ENCODE measurements around the gene TNFSF10. TPM values are rescaled to one million over a fixed set of nuclear protein-coding genes. Genes with fewer than 3 reads are reported as not detected.

TNFSF10 gene
- polyA plus RNA-seq, 1 experiment, result 2.3 TPM

- no peak for TF ChIP-seq CTCF (IDR thresholded peaks at IDR 0.05; ENCODE audit: low read depth, low read length)
- ChIA-PET CTCF (interaction anchor here (0.6 to 1.8 kb wide), 2 partner anchors 60 to 75 kb away, joined by 4 to 9 read pairs; no protein-coding TSS in a partner anchor), POLR2A (interaction anchor here (0.6 to 1.2 kb wide), 2 partner anchors 13 to 22 kb away, joined by 3 to 8 read pairs; no protein-coding TSS in a partner anchor)
- Histone ChIP-seq H3K9me3 (ENCODE audit: control insufficient read depth, insufficient read depth, low read length) (no peaks in the 10 kb centered on the region), H3K27ac (ENCODE audit: low read depth, low read length) (no peak overlapping the region), H3K27me3 (ENCODE audit: control insufficient read depth, insufficient read depth, low read length) (no peaks in the 10 kb centered on the region), H3K4me3 (ENCODE audit: low read depth, low read length) (no peak overlapping the region)
- DNase-seq (ENCODE audit: low read depth, low spot score), result peak; percentile 36
Observed at GRCh38 chr3:172562871-172563865, 39.9 kb upstream of the TNFSF10 start.

- Histone ChIP-seq H3K27me3 (ENCODE audit: control insufficient read depth, insufficient read depth, low read length) (no peaks in the 10 kb centered on the region), H3K4me3 (ENCODE audit: low read depth, low read length) (no peak overlapping the region), H3K27ac (ENCODE audit: low read depth, low read length) (no peak overlapping the region), H3K9me3 (ENCODE audit: control insufficient read depth, insufficient read depth, low read length) (no peaks in the 10 kb centered on the region)
- ChIA-PET POLR2A (interaction anchor here (0.6 to 1.2 kb wide), 2 partner anchors 12 to 21 kb away, joined by 3 to 8 read pairs; no protein-coding TSS in a partner anchor), CTCF (interaction anchor here (1.0 to 1.8 kb wide), 3 partner anchors 34 to 111 kb away, joined by 3 to 9 read pairs (median 4); no protein-coding TSS in a partner anchor)
- no peak for TF ChIP-seq CTCF (IDR thresholded peaks at IDR 0.05; ENCODE audit: low read depth, low read length)
- no peak for DNase-seq (ENCODE audit: low read depth, low spot score)
Observed at GRCh38 chr3:172561897-172562640, 38.8 kb upstream of the TNFSF10 start.

GRCh38 chr3:172560586-172560985, 37.4 kb upstream of the TNFSF10 start:
- CTCF ChIA-PET, result interaction anchor here (0.6 to 0.9 kb wide), 2 partner anchors 34 to 35 kb away, joined by 3 read pairs; no protein-coding TSS in a partner anchor
- TF ChIP-seq CTCF (IDR thresholded peaks at IDR 0.05; ENCODE audit: low read depth, low read length), result no peak
- Histone ChIP-seq H3K27me3 (ENCODE audit: control insufficient read depth, insufficient read depth, low read length) (no peaks in the 10 kb centered on the region), H3K27ac (ENCODE audit: low read depth, low read length) (no peak overlapping the region), H3K4me3 (ENCODE audit: low read depth, low read length) (no peak overlapping the region), H3K9me3 (ENCODE audit: control insufficient read depth, insufficient read depth, low read length) (no peaks in the 10 kb centered on the region)
- DNase-seq (ENCODE audit: low read depth, low spot score), result no peak
- POLR2A ChIA-PET, result interaction anchor here (0.7 kb wide), 1 partner anchor 26 kb away, joined by 4 read pairs; no protein-coding TSS in a partner anchor

GRCh38 chr3:172560026-172560425, 36.8 kb upstream of the TNFSF10 start:
- POLR2A ChIA-PET, result interaction anchor here (0.7 kb wide), 1 partner anchor 27 kb away, joined by 4 read pairs; no protein-coding TSS in a partner anchor
- CTCF ChIA-PET, result interaction anchor here (0.9 kb wide), 1 partner anchor 35 kb away, joined by 3 read pairs; no protein-coding TSS in a partner anchor
- DNase-seq (ENCODE audit: low read depth, low spot score), result no peak
- TF ChIP-seq CTCF (IDR thresholded peaks at IDR 0.05; ENCODE audit: low read depth, low read length), result no peak
- no peak overlapping the region for H3K27ac ChIP-seq (ENCODE audit: low read depth, low read length)
- no peaks in the 10 kb centered on the region for H3K9me3 ChIP-seq (ENCODE audit: control insufficient read depth, insufficient read depth, low read length)
- no peak overlapping the region for H3K4me3 ChIP-seq (ENCODE audit: low read depth, low read length)
- no peaks in the 10 kb centered on the region for H3K27me3 ChIP-seq (ENCODE audit: control insufficient read depth, insufficient read depth, low read length)

Measured in AG04450 (cell line).